GM20000 (cell line): ENCODE data around the gene FAM107B.

Source experiments
- DNase-seq: peaks from one replicate; pipeline ENCODE4 v3.0.0; 2012; ENCODE audit warnings: low spot score
- TF ChIP-seq, protein P1 (sequence below): IDR thresholded peaks from 2 replicates; pipeline ENCODE4 v1.5.1; 2012; ENCODE audit warnings: mild to moderate bottlenecking, control low read depth; ENCODE audit errors: extremely low read depth, missing control alignments

FAM107B gene

GRCh38 chr10:14574291-14574690 lies 200.4 kb downstream of the FAM107B start:
- TF ChIP-seq, protein P1, sequence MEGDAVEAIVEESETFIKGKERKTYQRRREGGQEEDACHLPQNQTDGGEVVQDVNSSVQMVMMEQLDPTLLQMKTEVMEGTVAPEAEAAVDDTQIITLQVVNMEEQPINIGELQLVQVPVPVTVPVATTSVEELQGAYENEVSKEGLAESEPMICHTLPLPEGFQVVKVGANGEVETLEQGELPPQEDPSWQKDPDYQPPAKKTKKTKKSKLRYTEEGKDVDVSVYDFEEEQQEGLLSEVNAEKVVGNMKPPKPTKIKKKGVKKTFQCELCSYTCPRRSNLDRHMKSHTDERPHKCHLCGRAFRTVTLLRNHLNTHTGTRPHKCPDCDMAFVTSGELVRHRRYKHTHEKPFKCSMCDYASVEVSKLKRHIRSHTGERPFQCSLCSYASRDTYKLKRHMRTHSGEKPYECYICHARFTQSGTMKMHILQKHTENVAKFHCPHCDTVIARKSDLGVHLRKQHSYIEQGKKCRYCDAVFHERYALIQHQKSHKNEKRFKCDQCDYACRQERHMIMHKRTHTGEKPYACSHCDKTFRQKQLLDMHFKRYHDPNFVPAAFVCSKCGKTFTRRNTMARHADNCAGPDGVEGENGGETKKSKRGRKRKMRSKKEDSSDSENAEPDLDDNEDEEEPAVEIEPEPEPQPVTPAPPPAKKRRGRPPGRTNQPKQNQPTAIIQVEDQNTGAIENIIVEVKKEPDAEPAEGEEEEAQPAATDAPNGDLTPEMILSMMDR: no peak

GRCh38 chr10:14573666-14574261 lies 200.9 kb downstream of the FAM107B start:
- TF ChIP-seq, protein P1: no peak
- no peak for DNase-seq

More at GRCh38 chr10:14574291-14574690, 200.4 kb downstream of the FAM107B start:
- no peak for DNase-seq

GRCh38 chr10:14572811-14573210 lies 201.9 kb downstream of the FAM107B start:
- TF ChIP-seq, protein P1: no peak

GRCh38 chr10:14571866-14572507 lies 202.7 kb downstream of the FAM107B start:
- TF ChIP-seq, protein P1: no peak
- peak; percentile 50 for DNase-seq

More at GRCh38 chr10:14572811-14573210, 201.9 kb downstream of the FAM107B start:
- DNase-seq: no peak

GRCh38 chr10:14570800-14571199 lies 203.9 kb downstream of the FAM107B start:
- TF ChIP-seq, protein P1: no peak
- no peak for DNase-seq

DNA sequence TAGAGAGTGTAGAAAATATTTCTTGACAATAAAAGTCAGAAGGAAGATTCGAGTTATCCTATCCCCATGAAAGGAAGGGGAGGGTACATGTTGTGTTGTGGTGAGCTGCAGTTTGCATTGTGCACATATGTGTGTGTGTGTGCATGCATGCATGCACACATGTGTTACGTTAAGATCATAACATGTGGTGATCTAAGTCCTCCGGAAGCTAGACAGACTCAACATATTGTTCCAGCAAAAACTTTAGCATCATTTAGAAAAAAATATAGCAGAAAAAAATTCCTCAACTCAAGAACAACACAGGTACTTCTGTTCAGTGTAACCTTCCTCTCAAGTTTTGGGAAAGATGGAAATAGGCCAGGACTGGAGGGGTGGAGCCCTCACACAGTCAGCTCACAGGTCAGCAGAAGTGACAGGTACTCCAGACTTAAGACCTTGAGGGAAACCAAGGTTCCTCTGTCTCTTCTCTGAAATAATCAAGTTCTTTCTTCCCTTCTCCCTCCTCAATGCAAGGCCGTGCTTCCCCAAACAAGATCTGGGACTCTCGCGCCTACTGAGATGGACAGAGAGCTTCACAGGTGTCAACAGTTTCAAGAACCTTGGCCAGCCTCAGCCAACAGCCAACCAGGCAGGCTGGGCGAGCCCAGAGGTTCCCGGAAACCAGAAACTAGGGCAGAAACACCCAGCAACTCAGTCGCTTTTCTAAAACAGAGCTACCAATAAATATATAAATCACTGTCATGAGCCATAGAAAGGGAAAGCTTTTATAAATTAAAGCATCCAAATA lies 205.2 kb downstream of the FAM107B start:
- DNase-seq: no peak
- TF ChIP-seq, protein P1: no peak

GRCh38 chr10:14567421-14567820 lies 207.3 kb downstream of the FAM107B start:
- TF ChIP-seq, protein P1: no peak
- no peak for DNase-seq
